ENCODE data around the gene M1AP.
"Not testable (repeated sequence)": the region's sequence is repeated elsewhere in the genome, so short reads cannot be mapped to it uniquely, and the experiment has no call there.

The M1AP gene

DNA sequence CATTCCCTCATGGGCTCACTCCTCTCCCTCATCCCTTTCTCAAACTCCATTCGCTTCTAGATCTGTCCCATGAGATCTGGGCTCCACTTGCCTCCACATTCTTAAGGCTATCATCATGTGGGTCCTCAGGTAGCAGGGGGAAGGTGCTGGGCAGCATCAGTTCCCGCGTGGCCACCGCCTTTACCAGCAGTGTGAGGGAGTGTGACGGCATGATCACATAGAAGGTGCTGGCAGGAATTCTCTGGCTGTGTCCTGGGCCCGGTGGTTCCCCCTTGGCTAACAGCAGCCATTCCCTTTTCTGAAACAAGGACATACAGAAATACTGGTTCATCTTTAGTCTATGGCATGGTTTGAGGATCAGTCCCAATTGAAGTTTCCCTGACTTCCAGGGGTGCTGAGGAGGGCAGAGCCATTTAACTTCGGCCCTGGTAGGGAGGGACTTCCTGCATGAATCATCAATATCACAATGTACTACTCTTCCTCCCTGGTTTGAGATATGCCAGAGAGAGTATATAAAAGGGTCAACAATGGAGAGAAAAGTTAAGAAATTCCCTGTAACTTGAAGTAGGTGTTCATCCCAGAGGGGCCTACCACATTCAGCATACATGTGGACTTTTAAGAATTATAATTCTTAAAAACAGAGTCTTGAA lies 85.9 kb downstream of the M1AP start:
- no peak for DNase-seq

DNA sequence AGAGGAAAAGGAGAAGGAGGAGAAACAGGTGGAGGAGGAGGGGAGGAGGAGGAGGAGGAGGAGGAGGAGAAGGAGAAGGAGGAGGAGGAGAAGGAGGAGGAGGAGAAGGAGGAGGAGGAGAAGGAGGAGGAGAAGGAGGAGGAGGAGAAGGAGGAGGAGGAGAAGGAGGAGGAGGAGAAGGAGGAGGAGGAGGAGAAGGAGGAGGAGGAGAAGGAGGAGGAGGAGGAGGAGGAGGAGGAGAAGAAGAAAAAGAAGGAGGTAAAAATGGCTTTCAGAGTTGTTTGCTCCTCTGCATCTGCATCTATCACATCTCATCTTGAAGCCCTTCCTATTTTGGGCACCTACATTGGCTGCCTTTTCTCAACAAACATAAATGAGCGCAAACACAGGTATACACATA lies 87.1 kb downstream of the M1AP start:
- DNase-seq, result not testable (repeated sequence)

DNA sequence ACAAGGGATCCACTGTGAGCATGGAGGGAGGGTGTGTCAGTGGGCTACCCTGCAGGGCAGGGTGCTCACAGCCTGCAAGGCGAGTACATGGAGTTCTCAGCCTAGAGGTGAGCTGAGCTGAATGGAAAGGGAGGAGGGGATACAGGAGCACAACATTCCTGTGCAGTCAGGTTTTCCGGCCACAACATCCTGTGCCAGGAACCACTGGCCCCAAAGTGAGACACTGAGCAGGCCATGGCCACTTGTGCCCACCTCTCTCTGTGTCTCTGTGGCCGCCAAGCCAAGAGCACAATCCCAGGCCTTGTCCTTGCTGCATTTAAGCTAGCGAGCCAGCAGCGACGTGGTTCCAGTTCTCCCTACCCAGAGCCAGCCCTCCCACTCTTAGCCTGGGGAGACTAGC lies 87.5 kb downstream of the M1AP start:
- DNase-seq, result peak; percentile 58

DNA sequence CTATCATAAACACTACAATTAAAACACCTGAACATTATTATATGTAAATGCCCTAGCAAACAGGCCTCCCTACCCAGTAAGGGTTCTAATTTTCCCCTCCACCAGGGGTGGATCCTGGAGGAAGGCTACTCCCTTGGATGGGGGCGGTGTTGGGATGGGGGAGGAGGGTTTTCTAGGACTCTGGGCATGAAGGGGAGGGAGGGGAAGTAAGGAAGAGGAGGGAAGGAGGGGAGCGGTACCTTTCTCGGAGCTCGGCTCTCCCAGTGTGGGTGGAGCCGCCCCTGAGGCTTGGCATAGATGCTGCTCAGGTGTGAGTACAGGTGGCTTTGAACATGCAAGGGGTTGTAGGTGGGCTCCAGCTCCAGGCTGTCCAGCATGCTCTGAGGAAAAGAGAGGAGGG lies 88.2 kb downstream of the M1AP start:
- DNase-seq, result no peak

DNA sequence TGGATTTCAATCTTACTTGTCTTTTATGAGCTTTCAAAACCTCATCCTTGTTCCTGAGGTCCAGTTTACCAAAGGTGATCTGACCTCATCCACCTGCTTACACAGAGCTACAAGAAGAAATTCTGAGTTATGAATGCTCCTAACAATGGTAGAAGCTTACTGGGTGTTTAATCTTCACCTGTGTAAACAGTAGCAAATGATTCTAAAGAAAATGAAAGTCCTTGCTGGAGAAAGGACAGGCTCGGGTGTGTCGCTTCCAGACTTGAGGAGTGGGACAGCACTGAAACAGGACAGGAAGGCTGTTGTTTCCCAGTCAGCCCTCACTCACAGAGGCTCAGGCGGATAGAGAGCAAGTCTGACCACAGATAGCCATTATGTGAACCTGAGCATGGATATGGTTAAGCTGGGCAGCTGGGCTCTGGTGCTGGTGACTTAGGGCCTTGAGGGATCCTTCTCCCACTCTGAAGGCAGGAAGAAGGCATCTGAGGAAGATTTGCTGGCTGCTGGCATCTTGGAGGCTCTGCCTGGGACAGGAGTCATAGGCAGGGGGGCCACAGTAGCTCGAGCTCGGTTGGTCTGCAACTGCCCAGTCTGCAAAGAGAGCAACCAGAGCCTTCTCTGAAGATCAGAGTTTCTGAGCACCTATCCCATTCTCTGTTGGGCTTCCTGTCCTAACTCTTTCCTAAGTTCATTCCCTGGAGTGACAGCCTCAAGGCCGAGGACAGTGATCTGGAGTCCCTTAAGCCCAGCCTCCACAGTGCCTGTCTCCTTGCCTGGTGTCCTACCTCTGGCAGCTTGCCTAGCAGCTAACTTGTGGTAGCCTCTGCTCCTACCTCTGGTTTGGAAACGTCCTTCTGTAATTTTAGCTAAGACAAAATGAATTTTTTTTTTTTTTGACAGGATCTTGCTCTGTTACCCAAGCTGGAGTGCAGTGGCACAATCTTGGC lies 89.6 kb downstream of the M1AP start:
- no peak for DNase-seq

DNA sequence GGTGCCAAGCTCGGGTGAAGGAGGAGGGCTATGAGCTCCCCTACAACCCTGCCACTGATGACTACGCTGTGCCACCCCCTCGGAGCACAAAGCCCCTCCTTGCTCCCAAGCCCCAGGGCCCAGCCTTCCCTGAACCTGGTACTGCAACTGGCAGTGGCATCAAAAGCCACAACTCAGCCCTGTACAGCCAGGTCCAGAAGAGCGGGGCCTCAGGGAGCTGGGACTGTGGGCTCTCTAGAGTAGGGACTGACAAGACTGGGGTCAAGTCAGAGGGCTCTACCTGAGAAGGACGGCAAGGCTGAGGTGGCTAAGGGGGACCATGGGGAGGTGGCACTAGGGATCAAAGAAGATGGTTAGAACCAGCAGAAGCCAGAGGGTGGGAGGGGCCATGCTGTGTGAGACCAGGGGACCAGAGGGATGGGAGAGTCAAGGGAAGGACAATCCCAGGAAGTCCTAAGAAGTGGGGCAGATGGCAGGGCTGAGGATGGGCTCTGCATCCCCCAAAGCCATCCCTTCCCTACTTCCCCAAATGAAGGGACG lies 91.2 kb downstream of the M1AP start:
- no peak for DNase-seq

DNA sequence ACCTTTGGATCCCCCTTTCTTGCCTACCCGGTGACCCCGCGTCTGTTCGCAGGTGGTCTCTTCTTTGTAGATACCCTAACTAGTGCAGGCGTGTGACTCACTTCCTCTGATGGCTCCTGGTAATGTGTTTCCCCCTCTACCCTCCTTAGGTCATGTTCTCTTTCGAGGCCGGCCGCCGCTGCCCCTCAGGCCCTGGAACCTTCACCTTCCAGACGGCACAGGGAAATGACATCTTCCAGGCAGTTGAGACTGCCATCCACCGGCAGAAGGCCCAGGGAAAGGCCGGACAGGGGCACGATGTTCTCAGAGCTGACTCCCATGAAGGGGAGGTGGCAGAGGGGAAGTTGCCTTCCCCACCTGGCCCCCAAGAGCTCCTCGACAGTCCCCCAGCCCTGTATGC lies 92.0 kb downstream of the M1AP start:
- DNase-seq, result no peak

DNA sequence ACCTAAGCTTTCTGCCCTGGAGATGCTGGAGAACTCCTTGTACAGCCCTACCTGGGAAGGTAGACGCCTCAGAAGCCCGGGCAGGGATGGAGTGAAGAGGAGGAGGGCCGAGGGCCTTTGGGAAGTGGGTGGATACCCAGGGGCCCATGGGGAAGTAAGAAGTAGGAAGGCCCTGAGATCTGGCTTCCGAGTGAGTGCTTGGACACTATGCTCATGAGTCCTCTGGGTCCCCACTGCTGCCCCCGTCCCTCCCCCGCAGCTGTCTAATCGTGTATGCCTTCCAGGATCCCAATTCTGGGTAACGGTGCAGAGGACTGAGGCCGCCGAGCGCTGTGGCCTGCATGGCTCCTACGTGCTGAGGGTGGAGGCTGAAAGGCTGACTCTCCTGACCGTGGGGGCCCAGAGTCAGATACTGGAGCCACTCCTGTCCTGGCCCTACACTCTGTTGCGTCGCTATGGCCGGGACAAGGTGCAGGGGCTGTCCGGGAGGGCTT lies 92.5 kb downstream of the M1AP start:
- no peak for DNase-seq

DNA sequence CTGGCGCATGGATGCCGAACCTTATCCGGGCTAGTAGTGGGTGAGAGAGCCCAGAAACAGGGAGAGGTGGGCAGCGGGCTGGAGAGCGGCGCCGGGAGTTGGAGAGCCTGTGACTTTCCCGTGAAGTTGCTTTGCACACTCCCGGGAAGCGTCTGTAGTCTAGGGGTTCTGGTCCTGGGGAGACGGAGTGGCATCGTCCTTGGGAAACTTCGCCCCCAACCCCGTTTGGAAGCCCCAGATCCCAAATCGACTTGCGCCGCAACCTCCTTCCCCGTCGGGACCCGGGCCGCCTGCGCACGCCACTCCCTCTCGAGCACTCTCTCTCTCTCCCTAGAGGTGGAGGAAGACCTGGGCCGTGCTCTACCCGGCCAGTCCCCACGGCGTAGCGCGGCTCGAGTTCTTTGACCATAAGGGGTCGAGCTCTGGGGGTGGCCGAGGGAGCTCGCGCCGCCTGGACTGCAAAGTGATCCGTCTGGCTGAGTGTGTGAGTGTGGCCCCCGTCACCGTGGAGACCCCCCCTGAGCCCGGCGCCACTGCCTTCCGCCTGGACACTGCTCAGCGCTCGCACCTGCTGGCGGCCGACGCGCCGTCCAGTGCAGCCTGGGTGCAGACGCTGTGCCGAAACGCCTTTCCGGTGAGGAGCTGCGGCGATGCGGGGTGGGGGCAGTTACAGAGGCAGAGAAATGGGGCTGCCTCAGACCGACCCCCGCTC lies 93.2 kb downstream of the M1AP start:
- peak; percentile 55 for DNase-seq

DNA sequence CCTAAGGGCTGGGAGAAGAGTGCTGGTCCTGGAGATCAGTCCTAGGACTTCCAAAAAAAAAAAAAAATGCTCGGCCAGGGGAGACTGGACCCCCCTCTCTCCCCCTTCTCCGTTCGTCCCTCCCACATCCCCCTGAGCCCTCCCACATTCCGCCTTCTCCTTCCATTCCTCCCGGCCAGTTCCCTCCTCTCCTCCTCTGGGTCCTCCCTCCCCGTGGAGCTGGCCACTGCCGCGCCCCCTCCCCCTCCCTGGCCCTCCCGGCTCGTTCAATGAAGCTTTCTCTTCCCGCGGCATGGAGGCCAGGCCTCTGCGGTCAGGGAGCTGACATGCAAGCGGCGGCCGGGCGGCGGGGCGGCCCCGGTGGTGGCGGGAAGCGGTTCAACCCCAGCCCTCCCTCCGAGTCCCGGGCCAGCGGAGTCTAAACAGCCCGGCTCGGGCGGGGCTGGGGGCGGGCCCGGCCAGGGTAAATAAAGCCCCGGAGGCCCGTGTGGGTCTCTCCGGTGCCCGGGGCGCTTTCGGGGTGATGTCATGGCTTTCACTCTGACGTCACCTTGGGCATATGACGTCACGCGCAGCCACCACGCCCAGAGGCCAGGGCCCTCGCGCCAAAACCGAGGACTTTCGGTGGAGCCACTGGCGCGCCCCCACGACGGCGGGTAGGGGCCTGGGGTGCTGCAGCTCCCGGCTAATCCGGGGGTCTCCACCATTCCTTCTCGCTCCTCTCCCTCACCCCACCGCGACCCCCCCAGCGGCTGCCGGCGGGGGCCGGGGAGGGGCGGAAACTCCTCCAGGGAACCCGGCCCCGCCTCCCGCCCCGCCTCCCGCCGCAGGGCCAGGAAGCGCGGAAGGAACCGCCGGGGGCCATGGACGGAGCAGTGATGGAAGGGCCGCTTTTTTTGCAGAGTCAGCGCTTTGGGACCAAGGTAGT lies 94.0 kb downstream of the M1AP start, which contains the start of the genes DOK1 and LOXL3:
DOK1 (plus strand) TSS at position 829 of the 928 bp plus-strand sequence; CDS start at position 864, 35 bp downstream.
LOXL3 (minus strand) TSS at position 51 of the 928 bp plus-strand sequence. CDS start 1,308 bp downstream, outside the sequence.
- DNase-seq, result peak; percentile 94

DNA sequence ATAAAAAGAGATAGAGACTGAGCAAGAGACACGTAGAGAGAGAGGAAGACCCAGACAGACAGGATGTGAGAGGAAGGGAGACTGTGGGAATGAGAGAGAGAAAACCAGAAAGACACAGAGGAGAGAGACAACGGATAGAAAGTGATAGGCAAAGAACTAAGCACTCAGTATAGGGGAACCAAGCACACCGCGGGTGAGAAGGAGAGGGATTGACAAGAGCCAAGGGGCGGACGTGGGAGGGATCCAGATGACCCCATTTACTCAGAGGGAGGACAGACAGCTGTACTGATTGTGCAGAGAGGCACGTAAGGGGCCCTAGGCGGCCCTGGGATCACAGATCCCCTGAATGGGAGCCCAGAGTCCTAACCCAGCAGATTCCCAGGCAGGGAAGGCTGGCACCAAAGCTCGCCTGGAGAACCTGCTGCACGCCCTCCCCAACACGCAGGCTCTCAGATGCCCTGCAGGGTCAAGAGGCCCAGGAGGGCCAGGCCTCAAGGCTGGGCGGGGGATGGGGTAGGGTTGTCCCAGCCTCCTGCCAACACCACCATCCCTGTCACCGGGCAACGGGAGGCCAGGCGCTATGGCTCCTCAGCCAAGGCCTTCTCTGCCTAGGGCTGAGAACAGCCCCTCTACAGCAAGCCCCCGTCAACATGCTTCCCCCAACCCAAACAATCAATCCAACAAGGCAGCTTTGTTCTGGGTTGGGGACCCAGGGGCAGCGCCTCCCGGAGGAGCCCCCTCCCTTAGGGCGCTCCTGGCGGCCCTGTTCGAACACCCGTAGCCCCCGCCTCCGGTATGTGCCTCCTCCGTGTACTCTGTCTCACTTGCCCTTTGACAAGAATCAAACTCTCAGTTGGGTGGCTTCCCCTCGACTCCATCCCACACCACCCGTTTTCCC lies 95.0 kb downstream of the M1AP start:
- peak; percentile 57 for DNase-seq

DNA sequence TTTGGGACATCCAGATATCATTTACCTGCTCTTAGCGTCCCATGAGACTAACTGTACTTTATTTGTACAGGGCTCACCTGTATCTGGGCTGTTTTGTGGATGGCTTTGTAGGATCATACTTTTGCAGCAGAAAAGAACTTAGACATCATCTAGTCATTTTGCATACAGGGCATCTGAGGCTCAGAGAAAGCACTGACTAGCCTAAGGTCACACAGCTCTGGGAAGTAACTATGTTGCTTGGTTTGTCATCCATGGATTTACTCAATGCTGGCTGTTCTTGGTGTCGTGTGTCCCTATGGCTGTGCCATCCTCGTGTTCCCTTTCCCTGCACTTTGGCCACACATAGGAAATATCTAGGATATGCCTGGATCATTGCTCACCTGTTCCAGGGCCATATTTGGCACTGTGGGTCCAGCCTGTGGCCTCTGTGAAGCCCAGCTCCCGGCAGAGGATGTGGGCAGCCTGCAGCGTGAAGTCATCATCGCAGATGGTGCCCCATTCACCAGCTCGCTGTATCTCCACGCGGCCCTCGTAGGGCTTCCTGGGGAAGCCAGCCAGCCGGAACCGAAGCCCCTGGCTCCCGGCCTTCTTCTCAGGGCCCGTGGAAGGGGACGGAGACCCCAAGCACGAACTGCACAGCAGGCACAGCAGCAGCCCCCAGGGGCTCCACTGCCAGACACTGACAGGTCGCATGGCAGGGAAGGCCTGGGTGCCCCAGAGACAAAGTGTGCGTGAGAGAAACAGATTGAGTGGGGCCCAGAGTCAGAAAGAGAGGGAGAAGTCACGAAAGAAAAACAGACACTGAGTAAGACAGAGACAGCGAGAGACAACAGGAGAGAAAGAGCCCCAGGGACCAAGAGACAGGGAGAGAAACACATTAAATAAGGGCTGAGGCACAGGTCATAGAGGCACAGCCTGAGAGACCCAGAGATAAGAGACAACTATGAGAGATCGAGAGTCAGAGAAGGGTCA lies 95.9 kb downstream of the M1AP start:
- DNase-seq, result no peak

DNA sequence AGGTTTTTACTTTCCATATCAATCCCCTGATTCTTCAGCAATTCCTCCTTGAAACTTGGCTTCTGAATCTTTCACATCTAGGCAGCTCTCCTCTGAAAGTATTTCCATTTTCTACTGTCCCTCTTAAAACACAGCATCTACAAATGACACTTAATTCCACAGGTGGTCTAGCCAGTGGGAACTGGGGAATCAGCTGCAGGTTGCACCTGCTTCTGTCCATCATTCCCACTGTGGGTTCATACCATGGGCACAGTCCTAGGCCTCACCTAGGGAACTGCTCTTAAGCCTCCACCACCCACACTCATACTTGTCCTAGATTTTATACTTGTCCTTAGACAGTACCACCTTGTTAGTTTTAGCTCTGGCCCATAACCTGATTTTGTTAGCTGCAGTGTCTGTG lies 96.6 kb downstream of the M1AP start:
- DNase-seq, result no peak

DNA sequence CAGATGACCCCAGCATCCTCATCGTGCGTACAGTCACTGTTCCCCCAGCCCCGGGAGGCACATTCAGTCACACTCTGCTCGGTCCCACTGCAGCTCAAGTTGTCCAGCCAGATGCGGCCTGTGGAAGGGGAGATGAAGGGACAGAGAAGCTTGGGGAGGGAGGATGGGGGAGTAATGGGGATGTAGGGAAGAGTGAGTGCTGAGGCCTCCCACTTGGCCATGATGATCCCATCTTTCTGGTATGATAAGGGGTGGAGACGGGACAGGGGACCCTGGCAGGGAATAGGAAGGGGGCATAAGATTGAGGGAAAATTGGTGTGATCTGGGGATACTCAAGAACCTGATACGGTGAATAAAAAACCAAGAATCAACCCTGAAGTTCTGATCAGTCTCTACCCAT lies 97.9 kb downstream of the M1AP start:
- DNase-seq, result no peak

DNA sequence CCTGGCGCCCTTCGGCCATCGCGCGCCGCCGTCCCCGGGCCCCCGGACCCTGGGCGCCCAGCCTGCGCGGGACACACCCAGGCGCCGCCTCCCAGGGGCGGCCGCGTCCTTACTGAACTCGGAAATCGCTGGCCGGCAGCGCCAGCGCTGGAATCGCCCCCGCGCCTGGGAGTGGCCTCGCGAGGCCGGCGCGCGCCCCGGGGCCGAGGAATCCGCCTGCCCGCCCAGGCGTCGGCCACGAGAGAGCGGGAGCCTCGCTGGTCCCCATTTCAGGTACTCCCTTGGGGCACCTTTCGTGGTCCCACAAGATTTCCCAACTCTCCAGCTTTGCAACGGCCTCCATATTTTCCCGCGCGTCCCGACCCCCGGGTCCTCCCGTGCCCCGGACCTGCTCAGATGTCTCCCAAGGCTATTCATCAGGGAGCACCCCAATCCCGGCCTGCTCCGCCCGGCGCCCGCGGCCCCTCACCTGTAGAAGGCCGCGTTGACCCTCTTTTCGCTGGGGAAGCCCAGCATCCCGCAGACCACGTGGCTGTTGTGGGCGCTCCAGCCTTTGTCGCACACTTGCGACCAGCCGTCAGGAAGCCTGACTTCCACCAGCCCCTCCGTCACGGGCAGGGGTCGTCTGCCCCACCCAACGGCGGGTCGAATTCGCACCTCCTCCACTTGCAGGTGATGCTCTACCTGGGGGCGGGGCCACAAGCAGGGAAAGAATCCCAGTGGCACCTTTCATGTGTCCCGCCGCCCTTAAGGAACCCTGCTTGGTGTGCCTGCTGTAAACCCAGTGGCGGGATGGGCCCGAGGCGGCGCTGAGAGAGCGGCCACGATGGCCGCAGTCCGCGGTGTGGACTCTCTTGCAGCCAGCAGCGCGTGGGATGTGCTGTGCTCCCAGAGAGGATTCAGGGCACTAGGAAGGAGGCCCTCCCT lies 99.0 kb downstream of the M1AP start:
- peak; percentile 79 for DNase-seq

DNA sequence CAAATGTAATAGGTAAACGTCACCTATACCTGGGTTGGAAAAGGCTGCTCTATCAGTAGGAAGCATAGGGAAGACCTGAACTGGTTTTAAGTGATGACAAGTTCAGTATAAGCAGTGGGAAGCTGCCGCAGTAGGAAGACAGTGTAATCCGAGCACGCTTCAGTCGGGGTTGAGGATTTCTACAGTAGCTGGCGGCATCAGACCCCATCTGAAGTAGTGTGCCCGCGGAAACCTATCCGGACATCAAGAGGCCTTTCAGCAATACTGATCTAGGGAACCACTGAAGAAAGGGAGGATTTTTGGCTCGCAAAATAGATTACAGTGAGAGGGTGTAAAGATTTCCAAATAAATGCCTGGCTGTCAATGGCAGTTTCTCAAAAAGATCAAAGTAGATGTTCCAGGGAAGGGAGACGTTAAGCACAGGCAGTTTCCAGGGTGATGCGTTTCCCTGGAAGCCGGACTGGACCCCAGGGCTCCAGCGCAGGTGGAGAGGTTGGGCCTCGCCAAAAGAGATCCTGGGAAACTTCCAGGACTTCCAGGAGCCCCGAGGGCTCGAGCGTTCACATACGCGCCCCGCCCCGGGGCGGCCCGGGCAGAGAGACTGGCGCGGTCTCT lies 99.7 kb downstream of the M1AP start:
- DNase-seq, result no peak

DNA sequence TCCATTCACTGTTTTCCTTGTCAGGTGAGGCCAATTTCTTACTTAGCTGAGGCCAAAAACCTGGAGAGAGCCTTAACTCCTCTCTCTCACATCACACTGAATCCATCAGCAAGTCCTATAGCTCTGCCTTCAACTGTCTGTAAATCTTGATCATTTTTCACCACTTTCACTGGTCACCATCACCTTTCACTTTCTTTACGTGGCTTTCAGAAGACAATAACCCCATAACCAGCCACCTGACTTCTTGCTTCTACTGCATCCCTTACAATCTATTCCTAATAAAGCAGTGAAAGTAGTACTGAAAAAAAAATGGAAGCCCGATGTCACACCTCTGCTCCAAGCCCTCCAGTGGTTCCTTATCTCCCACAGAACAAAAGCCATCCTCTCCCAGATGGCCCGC lies 102.1 kb downstream of the M1AP start:
- no peak for DNase-seq

DNA sequence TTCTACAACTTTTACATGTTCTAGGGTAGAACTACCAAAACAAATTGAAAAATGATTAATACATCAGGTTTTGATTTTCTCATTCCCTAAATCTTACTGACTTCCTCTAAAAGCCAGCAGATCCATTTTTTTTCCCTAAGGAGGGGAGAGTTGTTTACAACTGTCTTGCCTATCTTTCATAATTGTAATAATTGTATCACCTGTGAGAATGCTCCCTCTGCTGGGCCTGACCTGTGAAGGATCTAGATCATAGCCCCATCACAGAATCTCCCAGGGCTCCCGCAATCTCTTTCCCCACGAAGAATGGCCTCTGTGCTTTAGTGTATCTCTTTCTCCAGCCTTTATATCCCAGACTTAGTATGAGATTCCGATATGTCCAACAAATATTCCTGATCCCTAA lies 103.5 kb downstream of the M1AP start:
- no peak for DNase-seq
